ENCODE data around the gene SCMH1. TPM values are rescaled to one million over a fixed set of nuclear protein-coding genes. Genes with fewer than 3 reads are reported as not detected.

SCMH1 gene
- total and polyA plus RNA-seq, 2 experiments from 2014 or later, result 126 to 147 TPM

DNA sequence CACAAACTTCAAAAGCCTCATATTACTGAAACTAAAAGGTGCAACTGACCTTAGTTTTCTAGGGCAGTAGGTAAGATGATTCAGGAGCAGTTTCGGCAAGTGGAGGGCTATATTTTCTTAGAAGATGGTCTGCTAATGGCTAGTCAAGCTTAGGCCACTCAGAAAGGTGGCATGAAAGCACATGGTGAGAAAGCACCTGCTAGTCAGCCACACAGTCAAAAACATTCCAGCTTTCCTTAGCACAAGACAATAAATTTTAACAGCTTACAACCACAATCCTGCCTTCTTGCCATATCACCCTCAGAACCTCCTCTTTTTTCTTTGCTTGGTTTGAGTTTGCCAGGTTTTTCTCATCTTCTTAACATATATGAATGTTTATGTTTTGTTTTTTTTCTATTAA, 139.5 kb downstream of the SCMH1 start:
- H3K9me3 ChIP-seq (ENCODE audit: low read depth), result no peaks in the 10 kb centered on the region
- H3K27ac ChIP-seq, result peak overlapping the region; percentile 58

DNA sequence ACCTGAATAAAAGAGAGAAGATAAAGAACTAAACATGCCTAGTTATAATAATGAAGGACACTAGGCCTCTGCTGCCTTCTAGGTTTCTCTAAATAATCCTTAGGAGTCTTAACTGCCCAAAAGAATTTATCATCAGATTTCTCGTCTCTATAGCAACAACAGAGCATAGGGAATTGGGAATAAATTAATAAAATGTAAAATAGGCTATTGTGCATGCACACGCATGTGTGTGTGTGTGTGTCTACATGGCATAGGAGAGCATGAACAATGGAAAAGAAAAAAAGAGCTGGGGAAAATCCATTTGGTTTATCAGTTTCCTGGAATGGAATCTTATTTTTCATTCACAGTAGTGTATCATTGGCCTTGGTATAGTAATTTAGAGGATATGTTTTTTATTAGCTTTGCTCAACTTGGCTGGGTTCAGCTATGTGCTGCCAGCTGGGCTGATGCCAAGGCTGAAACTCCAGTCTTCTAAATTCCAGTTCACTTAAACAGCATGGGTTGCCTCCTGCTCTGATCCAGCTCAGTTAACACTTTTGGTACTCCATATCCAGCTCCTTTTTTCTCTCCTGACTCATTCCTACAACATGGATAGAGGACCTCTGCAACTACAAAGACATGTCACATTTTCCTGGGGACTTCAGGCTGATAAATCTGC, 140.0 kb downstream of the SCMH1 start:
- Histone ChIP-seq H3K36me3 (peaks cover 10% of the 10 kb centered on the region), H3K27me3 (no peaks in the 10 kb centered on the region), H3K9me3 (ENCODE audit: low read depth) (no peaks in the 10 kb centered on the region), H3K4me1 (ENCODE audit: low read depth) (no peaks in the 10 kb centered on the region), H3K4me3 (no peak overlapping the region), H3K27ac (peak overlapping the region; percentile 58)
- DNase-seq (ENCODE audit: low read depth in 1 of 2, low spot score in 1 of 2), result peak in 1 of 2 donors; percentile 98
- TF ChIP-seq, protein P1, sequence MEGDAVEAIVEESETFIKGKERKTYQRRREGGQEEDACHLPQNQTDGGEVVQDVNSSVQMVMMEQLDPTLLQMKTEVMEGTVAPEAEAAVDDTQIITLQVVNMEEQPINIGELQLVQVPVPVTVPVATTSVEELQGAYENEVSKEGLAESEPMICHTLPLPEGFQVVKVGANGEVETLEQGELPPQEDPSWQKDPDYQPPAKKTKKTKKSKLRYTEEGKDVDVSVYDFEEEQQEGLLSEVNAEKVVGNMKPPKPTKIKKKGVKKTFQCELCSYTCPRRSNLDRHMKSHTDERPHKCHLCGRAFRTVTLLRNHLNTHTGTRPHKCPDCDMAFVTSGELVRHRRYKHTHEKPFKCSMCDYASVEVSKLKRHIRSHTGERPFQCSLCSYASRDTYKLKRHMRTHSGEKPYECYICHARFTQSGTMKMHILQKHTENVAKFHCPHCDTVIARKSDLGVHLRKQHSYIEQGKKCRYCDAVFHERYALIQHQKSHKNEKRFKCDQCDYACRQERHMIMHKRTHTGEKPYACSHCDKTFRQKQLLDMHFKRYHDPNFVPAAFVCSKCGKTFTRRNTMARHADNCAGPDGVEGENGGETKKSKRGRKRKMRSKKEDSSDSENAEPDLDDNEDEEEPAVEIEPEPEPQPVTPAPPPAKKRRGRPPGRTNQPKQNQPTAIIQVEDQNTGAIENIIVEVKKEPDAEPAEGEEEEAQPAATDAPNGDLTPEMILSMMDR (IDR thresholded peaks at IDR 0.05; ENCODE audit: low read depth, low read length), result no peak

More for the DNA sequence above, 139.5 kb downstream of the SCMH1 start:
- no peak for DNase-seq (ENCODE audit: low read depth in 1 of 2, low spot score in 1 of 2)
- Histone ChIP-seq H3K36me3 (peaks cover 14% of the 10 kb centered on the region), H3K4me1 (ENCODE audit: low read depth) (no peaks in the 10 kb centered on the region), H3K27me3 (no peaks in the 10 kb centered on the region), H3K4me3 (no peak overlapping the region)
- TF ChIP-seq, protein P1 (IDR thresholded peaks at IDR 0.05; ENCODE audit: low read depth, low read length), result no peak

DNA sequence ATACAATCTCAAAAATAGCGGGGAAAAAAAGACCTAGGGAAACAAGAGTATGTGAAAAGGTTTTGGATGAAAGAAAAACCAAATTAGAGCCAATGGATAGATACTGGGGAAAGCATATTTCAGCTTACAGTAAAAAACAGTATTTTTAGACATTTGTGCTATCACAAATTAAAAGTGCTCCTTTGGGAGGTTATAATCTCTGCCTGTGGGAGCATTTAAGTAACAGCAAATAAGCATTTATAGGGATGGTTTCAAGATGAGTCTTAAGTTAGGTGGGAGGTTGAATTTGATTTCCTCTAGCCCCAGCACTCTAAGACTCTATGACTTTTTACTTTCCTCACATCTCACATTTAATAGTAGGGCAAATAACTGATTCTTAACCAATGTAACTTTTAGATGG, 141.0 kb downstream of the SCMH1 start:
- Histone ChIP-seq H3K27me3 (no peaks in the 10 kb centered on the region), H3K4me1 (ENCODE audit: low read depth) (no peaks in the 10 kb centered on the region), H3K36me3 (peaks cover 14% of the 10 kb centered on the region), H3K9me3 (ENCODE audit: low read depth) (no peaks in the 10 kb centered on the region), H3K4me3 (no peak overlapping the region), H3K27ac (no peak overlapping the region)
- DNase-seq (ENCODE audit: low read depth in 1 of 2, low spot score in 1 of 2), result no peak
- TF ChIP-seq, protein P1 (IDR thresholded peaks at IDR 0.05; ENCODE audit: low read depth, low read length), result no peak

DNA sequence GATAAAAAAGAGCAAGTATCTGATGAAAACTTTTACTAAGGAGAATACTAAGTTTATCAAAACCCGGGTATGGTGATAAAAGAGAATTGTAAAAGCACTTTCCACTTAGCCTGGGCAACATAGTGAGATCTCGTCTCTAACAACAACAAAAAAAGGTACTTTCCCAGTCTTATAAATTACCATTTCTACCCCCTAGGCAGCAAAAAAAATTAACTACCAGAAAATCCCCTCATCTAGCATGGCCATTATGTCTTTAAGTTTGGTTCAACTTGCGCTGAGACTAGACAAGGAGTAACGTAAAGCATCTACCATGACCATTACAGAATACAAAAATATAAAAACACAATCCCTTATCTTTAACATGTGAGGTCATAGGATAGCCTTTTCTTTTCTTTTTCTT, 141.9 kb downstream of the SCMH1 start:
- Histone ChIP-seq H3K27ac (no peak overlapping the region), H3K27me3 (no peaks in the 10 kb centered on the region), H3K9me3 (ENCODE audit: low read depth) (no peaks in the 10 kb centered on the region), H3K36me3 (peaks cover 16% of the 10 kb centered on the region), H3K4me3 (no peak overlapping the region), H3K4me1 (ENCODE audit: low read depth) (no peaks in the 10 kb centered on the region)
- DNase-seq (ENCODE audit: low read depth in 1 of 2, low spot score in 1 of 2), result no peak
- TF ChIP-seq, protein P1 (IDR thresholded peaks at IDR 0.05; ENCODE audit: low read depth, low read length), result no peak

DNA sequence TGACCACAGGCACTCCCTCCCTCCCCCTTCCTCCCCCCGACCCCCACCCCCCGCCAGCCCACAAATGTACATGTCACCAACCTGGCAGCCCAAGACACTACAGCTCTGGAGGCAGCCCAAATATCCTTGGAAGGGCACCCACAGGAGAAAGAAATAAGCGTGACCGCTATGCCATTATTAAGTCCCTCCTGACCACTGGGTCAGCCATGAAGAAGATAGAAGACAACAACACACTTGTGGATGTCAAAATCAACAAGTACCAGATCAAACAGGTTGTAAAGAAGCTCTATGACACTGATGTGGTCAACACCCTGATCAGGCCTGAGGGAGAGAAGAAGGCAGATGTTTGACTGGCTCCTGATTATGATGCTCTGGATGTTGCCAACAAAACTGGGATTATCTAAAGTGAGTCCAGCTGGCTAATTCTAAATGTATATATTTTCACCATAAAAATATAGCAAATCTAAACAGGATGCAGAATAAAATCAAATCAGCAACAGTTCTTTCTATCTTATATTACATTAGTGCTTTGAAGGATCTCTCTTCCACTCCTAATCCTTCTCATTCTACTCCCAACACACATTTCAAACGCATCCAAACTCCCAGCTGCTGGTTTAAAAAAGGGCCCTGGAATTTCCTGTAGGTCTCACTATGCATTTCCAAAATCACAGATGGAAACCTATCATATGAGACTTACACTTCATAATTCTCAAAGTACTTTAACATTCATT, 143.2 kb downstream of the SCMH1 start:
- TF ChIP-seq, protein P1 (IDR thresholded peaks at IDR 0.05; ENCODE audit: low read depth, low read length), result no peak
- no peaks in the 10 kb centered on the region for H3K4me1 ChIP-seq (ENCODE audit: low read depth)
- no peaks in the 10 kb centered on the region for H3K27me3 ChIP-seq
- no peaks in the 10 kb centered on the region for H3K9me3 ChIP-seq (ENCODE audit: low read depth)
- H3K27ac ChIP-seq, result no peak overlapping the region
- DNase-seq (ENCODE audit: low read depth in 1 of 2, low spot score in 1 of 2), result no peak
- no peak overlapping the region for H3K4me3 ChIP-seq
- peaks cover 16% of the 10 kb centered on the region for H3K36me3 ChIP-seq
